Measurements from ENCODE around the gene ELF2. TPM values are rescaled to one million over a fixed set of nuclear protein-coding genes. Genes with fewer than 3 reads are reported as not detected.

The ELF2 gene
- total RNA-seq, 1 donor from 2014 or later, result 25.1 TPM

DNA sequence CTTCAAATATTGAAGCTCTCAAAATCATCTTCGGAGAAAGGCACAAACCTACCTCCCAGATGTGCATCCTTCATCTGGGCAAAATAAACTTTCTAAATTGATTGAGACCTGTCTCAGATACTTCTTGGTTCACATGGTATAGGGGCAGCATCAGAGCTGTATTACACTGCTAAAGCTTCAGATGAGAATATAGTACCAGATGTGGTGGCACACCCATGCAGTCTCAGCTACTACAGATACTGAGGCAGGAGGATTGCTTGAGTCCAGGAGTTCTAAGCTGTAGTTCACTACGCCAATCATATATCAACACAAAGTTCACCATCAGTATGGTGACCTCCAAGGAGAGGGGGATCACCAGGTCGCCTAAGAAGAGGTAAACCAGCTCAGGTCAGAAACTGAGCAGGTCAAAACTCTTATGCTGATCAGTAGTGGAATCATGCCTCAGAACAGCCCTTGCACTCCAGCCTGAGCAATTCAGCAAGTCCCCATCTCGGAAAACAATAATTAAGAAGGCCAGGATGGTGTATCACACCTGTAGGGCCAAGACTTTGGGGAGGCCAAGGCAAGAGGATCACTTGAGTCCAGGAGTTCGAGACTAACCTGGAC is 22.0 kb downstream of the ELF2 start:
- FAIRE-seq, result no peak
- peaks cover 12% of the 10 kb centered on the region for H3K4me1 Mint-ChIP-seq (ENCODE audit: low read depth, unreplicated experiment)

GRCh38 chr4:139154538-139154937 is 22.5 kb downstream of the ELF2 start:
- Histone ChIP-seq H3K4me2 (ENCODE audit: low read length) (no peak overlapping the region), H3K27ac (ENCODE audit: low read depth, low read length) (no peak overlapping the region), H2AFZ (ENCODE audit: low read depth, low read length) (no peak overlapping the region), H3K36me3 (ENCODE audit: insufficient read depth, low read length) (no peaks in the 10 kb centered on the region), H4K20me1 (ENCODE audit: insufficient read depth, low read length) (peaks cover 4% of the 10 kb centered on the region), H3K9me3 (ENCODE audit: insufficient read depth, low read depth, low read length) (no peaks in the 10 kb centered on the region), H3K27me3 (ENCODE audit: insufficient read depth, low read length) (no peaks in the 10 kb centered on the region), H3K9ac (ENCODE audit: low read length) (no peak overlapping the region), H3K79me2 (ENCODE audit: insufficient read depth, low read length) (peaks cover 3% of the 10 kb centered on the region), H3K4me1 (ENCODE audit: insufficient read depth, low read length) (no peaks in the 10 kb centered on the region), H3K4me3 (ENCODE audit: insufficient read depth, low read depth, low read length) (no peak overlapping the region)
- no peaks in the 10 kb centered on the region for H3K36me3 Mint-ChIP-seq (ENCODE audit: low read depth, unreplicated experiment)
- no peak overlapping the region for H3K27ac Mint-ChIP-seq (ENCODE audit: unreplicated experiment)
- TF ChIP-seq EZH2 (IDR thresholded peaks at IDR 0.05; ENCODE audit: insufficient read depth, low read length), result no peak
- TF ChIP-seq, protein P1, sequence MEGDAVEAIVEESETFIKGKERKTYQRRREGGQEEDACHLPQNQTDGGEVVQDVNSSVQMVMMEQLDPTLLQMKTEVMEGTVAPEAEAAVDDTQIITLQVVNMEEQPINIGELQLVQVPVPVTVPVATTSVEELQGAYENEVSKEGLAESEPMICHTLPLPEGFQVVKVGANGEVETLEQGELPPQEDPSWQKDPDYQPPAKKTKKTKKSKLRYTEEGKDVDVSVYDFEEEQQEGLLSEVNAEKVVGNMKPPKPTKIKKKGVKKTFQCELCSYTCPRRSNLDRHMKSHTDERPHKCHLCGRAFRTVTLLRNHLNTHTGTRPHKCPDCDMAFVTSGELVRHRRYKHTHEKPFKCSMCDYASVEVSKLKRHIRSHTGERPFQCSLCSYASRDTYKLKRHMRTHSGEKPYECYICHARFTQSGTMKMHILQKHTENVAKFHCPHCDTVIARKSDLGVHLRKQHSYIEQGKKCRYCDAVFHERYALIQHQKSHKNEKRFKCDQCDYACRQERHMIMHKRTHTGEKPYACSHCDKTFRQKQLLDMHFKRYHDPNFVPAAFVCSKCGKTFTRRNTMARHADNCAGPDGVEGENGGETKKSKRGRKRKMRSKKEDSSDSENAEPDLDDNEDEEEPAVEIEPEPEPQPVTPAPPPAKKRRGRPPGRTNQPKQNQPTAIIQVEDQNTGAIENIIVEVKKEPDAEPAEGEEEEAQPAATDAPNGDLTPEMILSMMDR (IDR thresholded peaks at IDR 0.05; ENCODE audit: insufficient read depth, low read depth, low read length), result no peak
- H3K4me1 Mint-ChIP-seq (ENCODE audit: low read depth, unreplicated experiment), result peaks cover 12% of the 10 kb centered on the region
- no peak overlapping the region for H3K4me3 Mint-ChIP-seq (ENCODE audit: unreplicated experiment)
- no peaks in the 10 kb centered on the region for H3K27me3 Mint-ChIP-seq (ENCODE audit: low read depth, unreplicated experiment)
- no peak for DNase-seq (ENCODE audit: low read depth)
- no peaks in the 10 kb centered on the region for H3K9me3 Mint-ChIP-seq (ENCODE audit: unreplicated experiment)
- no peak for FAIRE-seq

More for the DNA sequence above, 22.0 kb downstream of the ELF2 start:
- no peak overlapping the region for H3K27ac Mint-ChIP-seq (ENCODE audit: unreplicated experiment)
- peaks cover 4% of the 10 kb centered on the region for H4K20me1 ChIP-seq (ENCODE audit: insufficient read depth, low read length)
- H3K27me3 Mint-ChIP-seq (ENCODE audit: low read depth, unreplicated experiment), result no peaks in the 10 kb centered on the region
- H3K9me3 ChIP-seq (ENCODE audit: insufficient read depth, low read depth, low read length), result no peaks in the 10 kb centered on the region
- H3K4me3 Mint-ChIP-seq (ENCODE audit: unreplicated experiment), result no peak overlapping the region
- H3K36me3 ChIP-seq (ENCODE audit: insufficient read depth, low read length), result no peaks in the 10 kb centered on the region
- TF ChIP-seq, protein P1 (IDR thresholded peaks at IDR 0.05; ENCODE audit: insufficient read depth, low read depth, low read length), result no peak
- no peak for TF ChIP-seq EZH2 (IDR thresholded peaks at IDR 0.05; ENCODE audit: insufficient read depth, low read length)
- no peak for DNase-seq (ENCODE audit: low read depth)
- no peaks in the 10 kb centered on the region for H3K27me3 ChIP-seq (ENCODE audit: insufficient read depth, low read length)
- H3K4me1 ChIP-seq (ENCODE audit: insufficient read depth, low read length), result no peaks in the 10 kb centered on the region
- no peak overlapping the region for H3K9ac ChIP-seq (ENCODE audit: low read length)
- H3K36me3 Mint-ChIP-seq (ENCODE audit: low read depth, unreplicated experiment), result no peaks in the 10 kb centered on the region
- peaks cover 3% of the 10 kb centered on the region for H3K79me2 ChIP-seq (ENCODE audit: insufficient read depth, low read length)
- no peak overlapping the region for H3K4me3 ChIP-seq (ENCODE audit: insufficient read depth, low read depth, low read length)
- no peak overlapping the region for H3K4me2 ChIP-seq (ENCODE audit: low read length)
- no peak overlapping the region for H3K27ac ChIP-seq (ENCODE audit: low read depth, low read length)
- H3K9me3 Mint-ChIP-seq (ENCODE audit: unreplicated experiment), result no peaks in the 10 kb centered on the region
- H2AFZ ChIP-seq (ENCODE audit: low read depth, low read length), result no peak overlapping the region

DNA sequence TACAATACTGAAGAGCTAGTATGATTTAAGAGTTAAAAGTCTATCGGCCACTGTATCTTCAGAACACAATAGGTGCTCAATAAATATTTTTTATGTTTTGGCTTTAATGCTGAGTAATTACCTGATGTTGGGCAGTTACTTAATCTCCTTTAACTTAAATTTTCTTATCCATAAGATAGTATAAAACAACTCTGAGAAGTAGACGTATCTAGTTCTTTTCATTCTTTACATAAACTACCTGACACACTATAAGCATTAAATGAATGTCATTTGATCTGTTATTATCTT is 22.9 kb downstream of the ELF2 start:
- DNase-seq (ENCODE audit: low read depth) (no peak), FAIRE-seq (no peak)
- H3K9me3 ChIP-seq (ENCODE audit: insufficient read depth, low read depth, low read length), result no peaks in the 10 kb centered on the region
- H3K4me3 Mint-ChIP-seq (ENCODE audit: unreplicated experiment), result no peak overlapping the region
- H3K4me1 Mint-ChIP-seq (ENCODE audit: low read depth, unreplicated experiment), result peaks cover 10% of the 10 kb centered on the region
- H3K36me3 Mint-ChIP-seq (ENCODE audit: low read depth, unreplicated experiment), result no peaks in the 10 kb centered on the region
- TF ChIP-seq EZH2 (IDR thresholded peaks at IDR 0.05; ENCODE audit: insufficient read depth, low read length), result no peak
- TF ChIP-seq, protein P1 (IDR thresholded peaks at IDR 0.05; ENCODE audit: insufficient read depth, low read depth, low read length), result no peak
- no peaks in the 10 kb centered on the region for H3K27me3 ChIP-seq (ENCODE audit: insufficient read depth, low read length)
- H3K27me3 Mint-ChIP-seq (ENCODE audit: low read depth, unreplicated experiment), result no peaks in the 10 kb centered on the region
- H3K4me1 ChIP-seq (ENCODE audit: insufficient read depth, low read length), result no peaks in the 10 kb centered on the region
- H3K9ac ChIP-seq (ENCODE audit: low read length), result no peak overlapping the region
- no peak overlapping the region for H3K27ac ChIP-seq (ENCODE audit: low read depth, low read length)
- H3K4me3 ChIP-seq (ENCODE audit: insufficient read depth, low read depth, low read length), result no peak overlapping the region
- H3K4me2 ChIP-seq (ENCODE audit: low read length), result no peak overlapping the region
- H3K9me3 Mint-ChIP-seq (ENCODE audit: unreplicated experiment), result no peaks in the 10 kb centered on the region
- peaks cover 3% of the 10 kb centered on the region for H3K79me2 ChIP-seq (ENCODE audit: insufficient read depth, low read length)
- H3K27ac Mint-ChIP-seq (ENCODE audit: unreplicated experiment), result peak overlapping the region; percentile 59
- no peak overlapping the region for H2AFZ ChIP-seq (ENCODE audit: low read depth, low read length)
- no peaks in the 10 kb centered on the region for H3K36me3 ChIP-seq (ENCODE audit: insufficient read depth, low read length)
- H4K20me1 ChIP-seq (ENCODE audit: insufficient read depth, low read length), result peaks cover 4% of the 10 kb centered on the region
